Neuronal stem cell (in vitro differentiated cells): ENCODE results near the gene TOM1L2.

Source experiments
- DNase-seq: peaks from one replicate; pipeline ENCODE4 v3.0.0-alpha.2; 2013; ENCODE audit warnings: low spot score
- H2AFZ ChIP-seq: one replicate; pipeline ENCODE4 v1.6.1; 2013; ENCODE audit warnings: mild to moderate bottlenecking, low read length, inconsistent platforms
- H2AK5ac ChIP-seq: 2 replicates; pipeline ENCODE4 v1.6.1; 2013; ENCODE audit warnings: low read depth, mild to moderate bottlenecking, inconsistent platforms, low read length, moderate library complexity, mixed read lengths
- H2BK120ac ChIP-seq: 2 replicates; pipeline ENCODE4 v1.6.1; 2013; ENCODE audit warnings: low read depth, mild to moderate bottlenecking, inconsistent platforms, low read length, moderate library complexity, mixed read lengths
- H2BK12ac ChIP-seq: one replicate; pipeline ENCODE4 v1.6.1; 2013; ENCODE audit warnings: low read length, inconsistent platforms
- H2BK15ac ChIP-seq: 2 replicates; pipeline ENCODE4 v1.6.1; 2013; ENCODE audit warnings: mild to moderate bottlenecking, low read length, inconsistent platforms, mixed read lengths
- H2BK5ac ChIP-seq: one replicate; pipeline ENCODE4 v1.6.1; 2013; ENCODE audit warnings: inconsistent platforms, mild to moderate bottlenecking, low read length, moderate library complexity
- H3K14ac ChIP-seq: one replicate; pipeline ENCODE4 v1.6.1; 2013; ENCODE audit warnings: low read length, inconsistent platforms
- H3K18ac ChIP-seq: 2 replicates; pipeline ENCODE4 v1.6.1; 2013; ENCODE audit warnings: low read length, inconsistent platforms
- H3K23ac ChIP-seq: 2 replicates; pipeline ENCODE4 v1.6.1; 2013; ENCODE audit warnings: low read depth, mild to moderate bottlenecking, mixed read lengths, low read length, inconsistent platforms; ENCODE audit not compliant: poor library complexity
- H3K27ac ChIP-seq: replicated peaks from 3 replicates; pipeline ENCODE4 v1.5.1; 2013; ENCODE audit warnings: low read length, inconsistent platforms
- H3K27me3 ChIP-seq, 3 experiments: 2 replicates each; pipeline ENCODE4 v1.6.1; 2013; ENCODE audit warnings: low read length in 3 of 3, mild to moderate bottlenecking in 2 of 3, inconsistent platforms in 1 of 3, low read depth in 1 of 3, mixed read lengths in 1 of 3, moderate library complexity in 1 of 3; ENCODE audit not compliant: control insufficient read depth in 3 of 3, insufficient read depth in 3 of 3
- H3K36me3 ChIP-seq, 2 donors: replicated peaks in 1 of 2; 2 replicates each; pipeline ENCODE4 v1.6.1; 2013; ENCODE audit warnings: low read length in 2 of 2; ENCODE audit not compliant: control insufficient read depth in 2 of 2, insufficient read depth in 2 of 2
- H3K4ac ChIP-seq: 2 replicates; pipeline ENCODE4 v1.6.1; 2013; ENCODE audit warnings: inconsistent platforms, mild to moderate bottlenecking, low read length, moderate library complexity
- H3K4me1 ChIP-seq, 2 donors: 1 replicate in 1 of 2; 2 replicates in 1 of 2; pipeline ENCODE4 v1.6.1; 2013; ENCODE audit warnings: low read length in 2 of 2, low read depth in 1 of 2; ENCODE audit not compliant: control insufficient read depth in 2 of 2, insufficient read depth in 1 of 2
- H3K4me2 ChIP-seq: one replicate; pipeline ENCODE4 v1.6.1; 2013; ENCODE audit warnings: mild to moderate bottlenecking, low read length, inconsistent platforms; ENCODE audit not compliant: insufficient read depth, poor library complexity, severe bottlenecking
- H3K4me3 ChIP-seq, 2 donors: 2 replicates each; pipeline ENCODE4 v1.5.1; 2013; ENCODE audit warnings: low read length in 2 of 2, mild to moderate bottlenecking in 2 of 2, inconsistent platforms in 1 of 2, moderate library complexity in 1 of 2
- H3K79me1 ChIP-seq: one replicate; pipeline ENCODE4 v1.6.1; 2013; ENCODE audit warnings: low read depth, mild to moderate bottlenecking, inconsistent platforms, low read length, moderate library complexity
- H3K9ac ChIP-seq: one replicate; pipeline ENCODE4 v1.6.1; 2013; ENCODE audit warnings: mild to moderate bottlenecking, low read depth, low read length, inconsistent platforms; ENCODE audit not compliant: poor library complexity
- H3K9me3 ChIP-seq, 2 donors: replicated peaks in 1 of 2; 2 replicates each; pipeline versions ENCODE3 to v1.6.1; 2013; ENCODE audit warnings: low read length in 2 of 2, mild to moderate bottlenecking in 2 of 2, inconsistent platforms in 1 of 2, low read depth in 1 of 2, mixed read lengths in 1 of 2, moderate library complexity in 1 of 2; ENCODE audit not compliant: control insufficient read depth in 2 of 2, insufficient read depth in 1 of 2
- H4K8ac ChIP-seq: one replicate; pipeline ENCODE4 v1.6.1; 2013; ENCODE audit warnings: low read depth, mild to moderate bottlenecking, inconsistent platforms, low read length, moderate library complexity
- H4K91ac ChIP-seq: one replicate; pipeline ENCODE4 v1.6.1; 2013; ENCODE audit warnings: low read length, low read depth, mild to moderate bottlenecking, inconsistent platforms; ENCODE audit not compliant: poor library complexity
- WGBS, 2 donors: extraction: QIAGEN DNeasy Blood & Tissue Kit; methylation state at CpG; one replicate each; pipeline ENCODE4 v1.1.7; 2013; ENCODE audit warnings: missing lambda C conversion rate in 2 of 2, mixed read lengths in 1 of 2; ENCODE audit not compliant: insufficient read length in 2 of 2, insufficient replicate concordance in 1 of 2; ENCODE audit errors: extremely low coverage in 2 of 2; 5-methylcytosine and 5-hydroxymethylcytosine counted together

Gene TOM1L2

GRCh38 chr17:17798010-17798556 lies 174.1 kb downstream of the TOM1L2 start:
- DNase-seq, result no peak
- Histone ChIP-seq H3K36me3 (peaks cover 74 to 94% of the 10 kb centered on the region in 2 donors), H4K91ac (no peak overlapping the region), H3K9me3 (peaks cover 0 to 2% of the 10 kb centered on the region in 2 donors), H3K4ac (no peak overlapping the region), H2AK5ac (peak overlapping the region; percentile 8), H2BK120ac (no peak overlapping the region), H3K4me1 (peaks cover 13 to 18% of the 10 kb centered on the region in 2 donors), H3K4me3 (peak overlapping the region in 1 of 2 donors; percentile 29), H2AFZ (no peak overlapping the region), H3K79me1 (peaks cover 37% of the 10 kb centered on the region), H2BK15ac (peak overlapping the region; percentile 26), H3K27ac (no peak overlapping the region), H3K9ac (peak overlapping the region; percentile 50), H3K23ac (peak overlapping the region; percentile 43), H3K18ac (peak overlapping the region; percentile 76), H4K8ac (no peak overlapping the region), H3K14ac (no peak overlapping the region), H3K27me3 (no peaks in the 10 kb centered on the region), H2BK5ac (no peak overlapping the region), H2BK12ac (no peak overlapping the region), H3K4me2 (no peak overlapping the region)
- no CpG with 5 or more reads among the region's 25 CpGs for WGBS, 2 donors

GRCh38 chr17:17797119-17797809 lies 174.9 kb downstream of the TOM1L2 start:
- Histone ChIP-seq H3K27me3 (no peaks in the 10 kb centered on the region), H4K91ac (no peak overlapping the region), H3K79me1 (peaks cover 38% of the 10 kb centered on the region), H3K36me3 (peaks cover 72 to 91% of the 10 kb centered on the region in 2 donors), H3K4me2 (no peak overlapping the region), H3K14ac (no peak overlapping the region), H3K9ac (peak overlapping the region; percentile 30), H4K8ac (no peak overlapping the region), H3K9me3 (peaks cover 0 to 2% of the 10 kb centered on the region in 2 donors), H2BK12ac (peak overlapping the region; percentile 3), H3K4me3 (no peak overlapping the region), H2BK120ac (no peak overlapping the region), H2BK15ac (no peak overlapping the region), H2BK5ac (no peak overlapping the region), H3K23ac (peak overlapping the region; percentile 43), H3K4me1 (peaks cover 19 to 21% of the 10 kb centered on the region in 2 donors), H2AK5ac (no peak overlapping the region), H3K4ac (no peak overlapping the region), H2AFZ (no peak overlapping the region), H3K18ac (no peak overlapping the region), H3K27ac (no peak overlapping the region)
- DNase-seq, result no peak
- no CpG with 5 or more reads among the region's 30 CpGs for WGBS, 2 donors

- Histone ChIP-seq H3K27ac (no peak overlapping the region), H2BK120ac (no peak overlapping the region), H2AFZ (no peak overlapping the region), H3K18ac (no peak overlapping the region), H3K9ac (no peak overlapping the region), H4K8ac (peak overlapping the region; percentile 17), H3K4me2 (no peak overlapping the region), H4K91ac (no peak overlapping the region), H3K27me3 (no peaks in the 10 kb centered on the region), H2BK5ac (no peak overlapping the region), H3K36me3 (peaks cover 68 to 85% of the 10 kb centered on the region in 2 donors), H2BK15ac (no peak overlapping the region), H3K4ac (no peak overlapping the region), H3K4me3 (no peak overlapping the region), H3K79me1 (peaks cover 38% of the 10 kb centered on the region), H2BK12ac (peak overlapping the region; percentile 3), H3K14ac (no peak overlapping the region), H3K23ac (no peak overlapping the region), H3K9me3 (peaks cover 0 to 2% of the 10 kb centered on the region in 2 donors), H2AK5ac (no peak overlapping the region), H3K4me1 (peaks cover 24 to 27% of the 10 kb centered on the region in 2 donors)
- WGBS, 2 donors, result no CpG with 5 or more reads among the region's 13 CpGs
- no peak for DNase-seq
Measured at GRCh38 chr17:17796787-17797061, 175.5 kb downstream of the TOM1L2 start.

GRCh38 chr17:17795946-17796786 lies 176.0 kb downstream of the TOM1L2 start:
- Histone ChIP-seq H3K4me2 (no peak overlapping the region), H2BK120ac (no peak overlapping the region), H2AK5ac (peak overlapping the region; percentile 56), H3K27ac (no peak overlapping the region), H3K79me1 (peaks cover 40% of the 10 kb centered on the region), H3K4ac (no peak overlapping the region), H3K9me3 (peaks cover 0 to 2% of the 10 kb centered on the region in 2 donors), H3K23ac (peak overlapping the region; percentile 43), H2BK5ac (peak overlapping the region; percentile 24), H2BK12ac (no peak overlapping the region), H3K27me3 (no peaks in the 10 kb centered on the region), H3K18ac (no peak overlapping the region), H3K36me3 (peaks cover 62 to 80% of the 10 kb centered on the region in 2 donors), H3K4me3 (no peak overlapping the region), H4K91ac (no peak overlapping the region), H3K14ac (peak overlapping the region; percentile 8), H4K8ac (peak overlapping the region; percentile 17), H3K4me1 (peaks cover 30 to 32% of the 10 kb centered on the region in 2 donors), H3K9ac (no peak overlapping the region), H2AFZ (no peak overlapping the region), H2BK15ac (no peak overlapping the region)
- no CpG with 5 or more reads among the region's 40 CpGs for WGBS, 2 donors
- DNase-seq, result no peak
